GM19397 (cell line): ENCODE data around the gene DMRTB1.

Source experiments
- ATAC-seq: cut with Tn5 transposase; IDR thresholded peaks from one replicate; pipeline ENCODE4 v1.9.1; 2021; ENCODE audit warnings: mild to moderate bottlenecking, moderate library complexity; ENCODE audit not compliant: unreplicated experiment

The DMRTB1 gene

GRCh38 chr1:53484705-53485477 is 25.7 kb downstream of the DMRTB1 start:
- no peak for ATAC-seq

GRCh38 chr1:53485478-53486394 is 26.5 kb downstream of the DMRTB1 start:
- no peak for ATAC-seq

- ATAC-seq = no peak
Measured at GRCh38 chr1:53486395-53487026, 27.3 kb downstream of the DMRTB1 start.

DNA sequence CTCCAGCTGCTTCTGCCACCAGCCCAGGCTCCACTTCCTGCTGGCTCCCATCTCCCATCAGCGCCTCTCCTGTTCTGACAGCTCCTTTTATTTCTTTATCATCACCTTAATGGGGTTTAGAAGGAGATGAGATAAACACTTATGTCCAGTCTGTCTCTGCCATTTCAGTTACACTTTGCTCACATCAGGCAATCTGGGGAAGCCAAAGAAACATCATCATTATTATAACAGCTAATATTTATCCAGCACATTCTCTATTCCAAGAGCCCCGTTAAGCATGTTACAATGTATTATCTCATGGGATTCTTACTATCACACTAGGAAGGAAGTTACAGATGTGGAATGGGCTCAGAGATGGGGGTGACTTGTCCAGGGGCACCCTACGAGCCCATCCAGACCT is 31.2 kb downstream of the DMRTB1 start:
- ATAC-seq = no peak

DNA sequence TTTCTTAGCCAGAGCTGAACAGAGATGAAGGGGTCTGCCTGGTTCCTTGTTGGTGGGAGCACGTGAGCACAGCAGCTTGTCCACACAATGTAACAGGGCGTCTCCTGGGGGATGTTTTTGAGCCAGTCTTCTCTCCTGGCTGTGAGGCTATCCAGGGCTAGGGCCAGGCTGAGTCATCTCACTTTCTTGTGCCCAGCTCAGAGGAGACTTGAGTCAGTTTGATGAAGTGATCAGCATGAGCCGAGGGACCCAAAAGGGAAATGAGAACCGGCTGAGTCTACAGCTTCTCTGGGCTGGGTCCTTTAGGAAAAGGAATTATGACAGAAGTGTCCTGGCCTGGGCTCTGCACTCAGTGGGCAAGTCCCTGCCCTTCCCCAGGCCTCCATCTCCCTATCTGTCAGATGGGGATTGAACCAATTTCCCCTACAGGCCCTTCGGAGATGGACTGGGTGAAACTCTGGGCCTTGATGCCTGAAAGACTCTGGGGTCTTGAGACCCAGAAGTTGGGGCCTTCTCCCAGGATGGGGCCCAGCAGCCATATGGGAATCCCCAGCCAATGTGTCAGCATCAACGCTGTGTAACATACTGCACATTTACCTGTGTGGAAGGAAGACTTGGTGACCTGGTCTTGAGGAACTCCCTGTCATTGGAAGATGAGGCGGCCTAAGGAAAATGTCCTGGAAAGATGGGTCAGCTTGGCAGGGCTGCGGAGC is 36.6 kb downstream of the DMRTB1 start:
- no peak for ATAC-seq

DNA sequence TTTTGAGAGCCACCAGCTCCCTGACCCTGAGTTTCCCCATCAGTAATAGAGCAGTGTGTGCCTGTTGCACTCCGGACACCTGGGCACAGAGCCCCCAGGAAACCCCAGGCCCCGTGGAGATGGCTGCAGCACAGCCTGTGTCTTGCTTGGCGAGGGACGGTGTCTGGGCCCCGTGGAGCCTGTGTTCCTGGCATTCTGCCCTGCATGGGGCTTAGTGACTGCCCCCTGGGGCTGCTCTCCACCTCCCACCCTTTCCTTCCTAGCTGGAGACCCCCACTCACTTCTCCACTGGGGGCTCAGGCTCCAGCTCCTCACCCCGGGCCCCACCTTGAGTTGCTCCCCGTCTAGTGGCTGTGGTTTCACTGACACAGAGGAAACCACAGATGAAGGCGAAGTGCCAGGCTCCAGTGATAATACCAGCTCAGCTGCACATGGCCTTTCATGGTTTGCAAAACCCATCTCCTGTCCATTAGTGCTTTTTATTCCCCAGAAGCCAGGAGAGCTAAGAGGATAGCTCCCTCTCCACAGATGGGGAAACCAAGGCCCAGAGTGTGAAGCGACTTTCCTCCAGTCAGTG is 39.4 kb downstream of the DMRTB1 start:
- no peak for ATAC-seq

DNA sequence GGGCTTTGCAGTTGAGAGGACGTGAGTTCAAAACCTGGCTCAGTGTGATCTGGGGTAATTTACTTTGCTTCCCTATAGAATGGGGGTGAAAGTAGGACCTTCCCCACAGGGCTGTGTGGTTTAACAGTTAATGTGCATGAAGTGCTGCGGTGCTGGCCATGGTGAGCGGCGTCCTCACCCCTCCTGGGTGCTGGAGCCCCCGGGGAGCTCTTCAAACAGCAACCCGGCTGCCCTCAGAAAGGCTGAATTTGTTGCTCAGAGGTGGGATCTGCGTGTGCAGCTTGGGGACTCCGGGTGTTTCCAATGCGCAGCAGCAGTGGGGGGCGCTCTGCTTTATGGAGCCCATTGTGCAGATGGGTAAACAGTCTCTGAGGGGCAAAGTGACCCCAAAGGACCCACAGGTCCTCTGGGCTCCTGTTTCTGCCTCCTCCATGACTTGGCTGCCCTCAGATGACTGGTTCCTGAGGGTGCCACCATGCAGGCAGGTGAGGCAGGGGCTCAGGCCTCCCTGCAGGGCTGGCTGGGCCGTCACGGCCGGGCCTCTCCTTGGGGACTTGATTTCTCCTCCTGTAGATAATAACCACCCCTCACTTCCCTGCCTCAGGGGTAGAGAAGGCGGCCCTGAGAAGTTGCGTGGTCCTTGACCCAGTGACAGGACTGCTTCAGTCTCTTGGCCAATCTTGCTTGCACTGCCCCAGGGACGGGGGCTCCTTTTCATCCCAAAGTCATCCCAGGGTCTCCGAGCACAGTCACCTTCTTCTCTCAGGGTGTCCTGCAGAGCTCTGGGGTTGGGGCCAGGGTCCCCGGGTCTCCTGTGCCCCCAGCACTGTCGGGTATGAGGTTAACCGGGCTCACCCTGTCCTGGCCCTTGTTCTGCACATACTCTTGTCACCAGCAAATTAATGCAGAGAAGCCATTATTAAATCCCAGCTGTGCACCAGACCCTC is 40.3 kb downstream of the DMRTB1 start:
- ATAC-seq = no peak

- no peak for ATAC-seq
Measured at GRCh38 chr1:53500204-53501064, 41.2 kb downstream of the DMRTB1 start.

- ATAC-seq = no peak
Measured at GRCh38 chr1:53501065-53502005, 42.1 kb downstream of the DMRTB1 start.

- no peak for ATAC-seq
Measured at GRCh38 chr1:53502641-53503432, 43.6 kb downstream of the DMRTB1 start.

GRCh38 chr1:53503433-53504217 is 44.4 kb downstream of the DMRTB1 start:
- no peak for ATAC-seq

DNA sequence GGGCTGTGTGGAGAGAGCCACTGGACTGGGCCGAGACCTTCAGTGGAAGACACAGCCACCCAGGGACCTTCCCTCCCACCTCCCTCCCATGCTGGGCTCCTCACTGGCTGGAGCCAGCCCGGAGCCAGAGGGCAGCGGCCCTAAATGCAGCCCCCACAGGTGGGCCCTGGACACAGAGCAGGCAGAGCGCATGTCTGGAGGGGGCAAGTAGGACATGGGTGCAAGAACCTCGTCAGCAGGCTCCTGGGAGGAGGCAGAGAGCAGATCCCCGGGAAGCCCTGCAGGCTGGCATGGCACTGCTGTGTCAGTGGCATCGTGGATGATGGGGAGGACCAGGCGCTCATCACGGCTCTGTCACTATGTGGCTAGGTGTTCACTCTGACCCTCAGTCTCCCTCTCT is 45.7 kb downstream of the DMRTB1 start:
- no peak for ATAC-seq

DNA sequence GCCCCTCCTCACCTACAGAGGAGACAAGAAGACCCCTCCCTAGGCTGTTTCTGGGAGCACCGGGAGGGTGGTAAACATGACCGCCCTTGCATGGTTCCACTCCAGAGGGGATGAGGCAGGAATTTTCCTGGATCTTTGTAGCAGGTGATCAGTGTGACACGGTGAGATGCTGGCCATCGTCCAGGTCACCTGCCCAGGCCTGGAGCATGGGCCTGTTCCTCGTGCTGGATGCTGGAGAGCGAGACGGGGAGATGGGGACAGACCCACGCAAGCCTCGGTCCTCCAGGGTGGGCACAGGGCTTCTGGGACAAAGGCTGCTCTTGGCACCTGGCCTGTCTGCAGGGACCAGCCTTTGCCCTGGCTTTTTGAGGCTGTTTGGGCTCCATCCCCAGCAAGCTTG is 46.2 kb downstream of the DMRTB1 start:
- no peak for ATAC-seq

DNA sequence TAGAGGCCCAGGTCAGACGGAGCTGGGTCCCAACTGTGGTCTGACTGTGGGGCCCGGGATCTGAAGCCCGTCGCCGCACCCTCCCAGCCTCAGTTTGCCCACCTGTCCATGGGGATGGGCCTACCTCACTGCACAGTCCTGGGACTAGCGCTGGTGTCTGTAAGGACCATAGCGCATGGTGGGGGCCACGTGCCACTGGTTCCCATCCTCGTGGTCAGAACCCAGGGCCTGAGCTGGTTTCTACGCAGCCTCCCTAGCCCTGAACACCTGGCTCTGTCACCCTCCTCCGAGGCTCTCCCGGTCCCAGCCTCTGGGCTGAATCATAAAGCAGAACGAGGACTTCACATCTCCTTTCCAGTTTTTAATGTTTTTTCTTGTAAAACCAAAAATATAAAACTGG is 46.7 kb downstream of the DMRTB1 start:
- no peak for ATAC-seq

DNA sequence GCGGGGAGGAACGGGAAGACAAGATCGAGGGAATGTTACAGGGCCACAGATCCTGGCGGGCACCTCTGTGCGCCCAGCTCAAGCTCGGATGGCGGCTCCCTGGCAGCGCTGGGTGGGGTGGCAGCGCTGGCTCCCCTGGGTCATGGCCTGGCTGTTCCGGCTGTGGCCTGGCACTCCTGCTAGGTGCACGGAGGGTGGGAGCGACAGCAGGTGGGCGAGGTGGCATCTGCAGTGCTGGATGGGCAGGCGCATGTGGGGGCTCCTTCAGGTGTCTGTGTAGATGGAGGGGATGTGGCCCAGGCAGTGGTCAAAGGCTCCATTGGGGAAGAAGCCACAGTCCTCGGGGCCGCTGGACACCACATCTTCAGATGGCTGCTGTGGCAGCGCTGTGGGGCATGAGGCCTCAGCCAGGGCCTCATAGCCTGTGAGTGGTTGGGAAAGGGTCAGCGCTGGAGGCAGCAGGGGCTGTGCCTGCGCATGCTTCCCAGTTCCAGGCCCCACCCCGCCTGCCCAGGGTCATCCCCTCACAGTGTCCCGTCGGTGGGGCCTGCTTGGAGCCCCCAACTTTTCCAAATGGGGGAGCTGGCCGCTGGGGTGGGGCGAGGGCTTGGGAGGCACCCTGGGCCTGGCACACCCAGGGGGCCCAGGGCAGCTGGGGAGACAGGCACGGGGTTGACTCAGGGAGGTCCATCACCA is 47.3 kb downstream of the DMRTB1 start:
- ATAC-seq = no peak
